Prostate gland (tissue), 2 donors: ENCODE measurements around the gene LCTL.

ENCODE experiments used
- CTCF ChIP-seq, 4 experiments: fragments of 200-600 bp in 2 of 4; fragments of 450-650 bp in 2 of 4; sonication (generic) in 2 of 4; IDR thresholded peaks; 1 replicate in 3 of 4; 2 replicates in 1 of 4; pipeline ENCODE4 v1.5.1; 2016 to 2019; ENCODE audit warnings: antibody characterized with exemption in 4 of 4, mild to moderate bottlenecking in 2 of 4, moderate library complexity in 2 of 4
- POLR2A ChIP-seq: fragments of 450-650 bp; IDR thresholded peaks from one replicate; pipeline ENCODE4 v1.6.1; 2016; ENCODE audit warnings: antibody characterized with exemption, mild to moderate bottlenecking
- POLR2AphosphoS5 ChIP-seq: sonication (generic); formaldehyde crosslinking; IDR thresholded peaks from one replicate; pipeline ENCODE4 v1.6.1; 2017; ENCODE audit warnings: antibody characterized with exemption

GRCh38 chr15:66502491-66502890 is 63.3 kb downstream of the LCTL start:
- no peak for TF ChIP-seq POLR2AphosphoS5
- TF ChIP-seq CTCF (IDR thresholded peaks at IDR 0.05): no peak
- no peak for TF ChIP-seq POLR2A
